A673 (cell line): ENCODE results near the gene PRXL2A. TPM values are rescaled to one million over a fixed set of nuclear protein-coding genes. Genes with fewer than 3 reads are reported as not detected.

Experiments used
- BruUV-seq: library from RNA; stranded (reverse); fragments of 400-500 nt; replicated peaks from 2 replicates; lab custom pipeline; 2021; lab: Mats Ljungman, UMichigan
- CTCF ChIA-PET: fragments of 300-600 bp; sonication (Branson Sonifier 250); formaldehyde crosslinking; loops from one replicate; lab custom pipeline; 2022; ENCODE audit warnings: antibody characterized with exemption; lab: Charles Lee
- POLR2A ChIA-PET: fragments of 300-600 bp; sonication (Branson Sonifier 250); formaldehyde crosslinking; loops from one replicate; lab custom pipeline; 2022; ENCODE audit warnings: antibody characterized with exemption; ENCODE audit not compliant: low non-redundant PET; lab: Charles Lee
- DNase-seq: peaks from one replicate; pipeline ENCODE4 v3.0.0-alpha.2; 2015; ENCODE audit warnings: low spot score
- H3K27ac ChIP-seq: fragments of 200-600 bp; sonication (generic); 2 replicates; pipeline ENCODE4 v1.5.1; 2016; ENCODE audit warnings: mixed run types, low read depth, mild to moderate bottlenecking, mixed read lengths, antibody characterized with exemption, low read length; ENCODE audit not compliant: poor library complexity, severe bottlenecking
- H3K27me3 ChIP-seq: fragments of 200-600 bp; sonication (generic); replicated peaks from 2 replicates; pipeline ENCODE4 v1.6.1; 2017; ENCODE audit warnings: mixed run types, low read depth, mild to moderate bottlenecking, mixed read lengths, antibody characterized with exemption, low read length; ENCODE audit not compliant: insufficient read depth, poor library complexity
- H3K36me3 ChIP-seq: fragments of 200-600 bp; sonication (generic); 2 replicates; pipeline ENCODE4 v1.6.1; 2016; ENCODE audit warnings: mixed run types, mild to moderate bottlenecking, mixed read lengths, antibody characterized with exemption, low read length; ENCODE audit not compliant: insufficient read depth, poor library complexity, severe bottlenecking
- H3K4me1 ChIP-seq: fragments of 200-600 bp; sonication (generic); 2 replicates; pipeline ENCODE4 v1.6.1; 2017; ENCODE audit warnings: mixed run types, mild to moderate bottlenecking, mixed read lengths, antibody characterized with exemption, low read length; ENCODE audit not compliant: insufficient read depth, poor library complexity, severe bottlenecking
- H3K4me3 ChIP-seq: fragments of 200-600 bp; sonication (generic); 2 replicates; pipeline ENCODE4 v1.5.1; 2016; ENCODE audit warnings: low read depth, mixed run types, mild to moderate bottlenecking, mixed read lengths, low read length; ENCODE audit not compliant: poor library complexity, severe bottlenecking
- H3K9me3 ChIP-seq: fragments of 200-600 bp; sonication (generic); 2 replicates; pipeline ENCODE4 v1.6.1; 2016; ENCODE audit warnings: mixed run types, low read depth, mild to moderate bottlenecking, mixed read lengths, antibody characterized with exemption, low read length; ENCODE audit not compliant: poor library complexity, severe bottlenecking
- CTCF ChIP-seq: fragments of 300-800, 200-600 bp; sonication (generic); conservative IDR thresholded peaks from 2 replicates; pipeline ENCODE4 v1.5.1; 2017; ENCODE audit warnings: low read depth, mild to moderate bottlenecking, antibody characterized with exemption, low read length, moderate library complexity, mixed read lengths
- EZH2 ChIP-seq: fragments of 200-600 bp; sonication (generic); IDR thresholded peaks from 2 replicates; pipeline ENCODE4 v1.6.1; 2017; ENCODE audit warnings: borderline replicate concordance, low read depth, mild to moderate bottlenecking, mixed read lengths, antibody characterized with exemption, low read length; ENCODE audit not compliant: poor library complexity, severe bottlenecking
- intact Hi-C: fragments of 100-400 bp; cut with micrococcal nuclease; formaldehyde crosslinking; loops from one replicate; pipeline ENCODE4 v1.10.0; 2022; ENCODE audit not compliant: unreplicated experiment
- total RNA-seq: library from RNA; stranded (reverse); gene quantifications from 2 replicates; pipeline ENCODE4 v1.2.3, GENCODE V29; 2021

PRXL2A gene
- total RNA-seq, 1 experiment from 2014 or later = 100 TPM

GRCh38 chr10:80454513-80455460, 46.4 kb downstream of the PRXL2A start:
- H3K36me3 ChIP-seq = no peaks in the 10 kb centered on the region
- ChIA-PET POLR2A (no interaction called here), CTCF (interaction anchor here (1.2 kb wide), 1 partner anchor 51 kb away, joined by 3 read pairs; no protein-coding TSS in a partner anchor)
- peaks cover 18% of the 10 kb centered on the region for H3K4me1 ChIP-seq
- peak overlapping the region; percentile 95 for H3K27ac ChIP-seq
- no peaks in the 10 kb centered on the region for H3K9me3 ChIP-seq
- H3K27me3 ChIP-seq = no peaks in the 10 kb centered on the region
- peak overlapping the region; percentile 98 for H3K4me3 ChIP-seq
- no peak for DNase-seq
- intact Hi-C loops = no loop called here
- no TSS peak for BruUV-seq
- TF ChIP-seq CTCF = no peak
- TF ChIP-seq EZH2 = no peak

GRCh38 chr10:80455461-80456349, 47.4 kb downstream of the PRXL2A start:
- no peak for TF ChIP-seq CTCF
- no peak for TF ChIP-seq EZH2
- Histone ChIP-seq H3K9me3 (no peaks in the 10 kb centered on the region), H3K4me1 (peaks cover 25% of the 10 kb centered on the region), H3K36me3 (no peaks in the 10 kb centered on the region), H3K27ac (peak overlapping the region; percentile 95), H3K27me3 (no peaks in the 10 kb centered on the region), H3K4me3 (peak overlapping the region; percentile 98)
- ChIA-PET POLR2A (no interaction called here), CTCF (interaction anchor here (1.2 kb wide), 1 partner anchor 50 kb away, joined by 3 read pairs; no protein-coding TSS in a partner anchor)
- TSS peak; percentile 66 for BruUV-seq
- no peak for DNase-seq
- intact Hi-C loops = no loop called here

DNA sequence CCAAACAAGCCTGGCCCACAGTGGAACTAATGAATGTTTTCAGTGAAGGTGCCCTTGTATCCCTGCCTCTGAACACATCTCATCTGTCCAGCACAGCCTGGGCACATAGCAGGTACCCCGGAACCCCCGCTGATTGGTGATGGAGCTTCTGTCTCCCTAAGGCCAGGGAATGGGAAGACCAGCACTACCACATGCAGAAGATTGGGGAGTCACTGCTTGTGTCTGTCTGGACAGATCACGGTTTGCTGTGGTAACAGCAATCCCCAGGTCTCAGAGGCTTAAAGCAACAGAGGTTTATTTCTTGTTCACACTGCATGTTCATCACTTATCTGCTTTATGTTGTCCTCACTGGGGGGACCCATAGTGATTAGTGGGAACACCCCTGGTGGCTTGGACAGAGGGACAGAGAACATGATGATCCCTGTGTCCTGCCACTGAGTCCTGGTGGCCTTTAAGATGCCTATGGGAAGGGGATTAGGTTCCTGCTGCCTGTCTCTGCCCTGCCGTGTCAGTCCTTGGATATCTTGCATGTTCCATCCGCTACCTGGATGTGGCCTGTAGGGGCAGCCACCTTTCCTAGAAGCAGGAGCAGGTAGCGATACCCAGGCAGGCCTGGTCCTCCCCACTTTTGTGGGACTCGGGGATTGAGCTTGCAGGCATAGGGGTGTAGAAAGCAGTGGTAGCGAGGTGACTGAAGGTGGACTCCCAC, 49.4 kb downstream of the PRXL2A start:
- intact Hi-C loops = no loop called here
- no peaks in the 10 kb centered on the region for H3K36me3 ChIP-seq
- no peaks in the 10 kb centered on the region for H3K9me3 ChIP-seq
- peaks cover 45% of the 10 kb centered on the region for H3K4me1 ChIP-seq
- peak overlapping the region; percentile 10 for H3K27ac ChIP-seq
- H3K27me3 ChIP-seq = no peaks in the 10 kb centered on the region
- DNase-seq = no peak
- POLR2A ChIA-PET = no interaction called here
- CTCF ChIA-PET = no interaction called here
- H3K4me3 ChIP-seq = no peak overlapping the region
- BruUV-seq = no TSS peak
- TF ChIP-seq EZH2 (no peak), CTCF (no peak)
